SK-N-SH (cell line): ENCODE measurements around the gene EIF2S1. TPM values are rescaled to one million over a fixed set of nuclear protein-coding genes. Genes with fewer than 3 reads are reported as not detected.
"Not testable (repeated sequence)": the region's sequence is repeated elsewhere in the genome, so short reads cannot be mapped to it uniquely, and the experiment has no call there.

Experiments
- CTCF ChIA-PET: fragments of 300-600, 350-600 bp; formaldehyde crosslinking; extraction: SDS; loops from one replicate; lab custom pipeline; 2021; lab: Yijun Ruan, JAX
- POLR2A ChIA-PET: fragments of 350-600 bp; sonication (Branson Sonifier 250); formaldehyde crosslinking; extraction: SDS; loops from one replicate; lab custom pipeline; 2020; ENCODE audit warnings: antibody characterized with exemption, inconsistent platforms; lab: Yijun Ruan, JAX
- DNase-seq: peaks from one replicate; pipeline ENCODE4 v3.0.0; 2012
- H2AFZ ChIP-seq: fragments of 200-600 bp; sonication (generic); 2 replicates; pipeline ENCODE4 v1.8.1; 2016; ENCODE audit warnings: antibody characterized with exemption, mild to moderate bottlenecking, low read depth
- H3F3A ChIP-seq: fragments of 200-600 bp; sonication (generic); replicated peaks from 2 replicates; pipeline ENCODE3; 2016; ENCODE audit warnings: antibody characterized with exemption, mild to moderate bottlenecking; ENCODE audit not compliant: insufficient read depth
- H3K27ac ChIP-seq, 2 experiments: fragments of 200-500 bp in 1 of 2; fragments of 200-600 bp in 1 of 2; sonication (Bioruptor generic) in 1 of 2; sonication (generic), shearing (Covaris generic) in 1 of 2; 2 replicates each; pipeline versions ENCODE4 v1.5.1 to v1.6.1; 2014 to 2016; ENCODE audit warnings: low read depth in 2 of 2, inconsistent platforms in 1 of 2, low read length in 1 of 2, mild to moderate bottlenecking in 1 of 2, mixed read lengths in 1 of 2
- H3K27me3 ChIP-seq: fragments of 200-600 bp; sonication (generic), shearing (Covaris generic); 2 replicates; pipeline ENCODE4 v1.6.1; 2016; ENCODE audit warnings: mixed run types; ENCODE audit not compliant: insufficient read depth
- H3K36me3 ChIP-seq, 2 experiments: fragments of 200-500 bp in 1 of 2; fragments of 200-600 bp in 1 of 2; sonication (Bioruptor generic) in 1 of 2; sonication (generic) in 1 of 2; replicated peaks in 1 of 2; 2 replicates each; pipeline versions ENCODE3 to v1.5.1; 2014 to 2016; ENCODE audit warnings: low read length in 1 of 2, mild to moderate bottlenecking in 1 of 2; ENCODE audit not compliant: insufficient read depth in 2 of 2, control insufficient read depth in 1 of 2
- H3K4me1 ChIP-seq, 2 experiments: fragments of 200-500 bp in 1 of 2; fragments of 200-600 bp in 1 of 2; sonication (Bioruptor generic) in 1 of 2; sonication (generic), shearing (Covaris generic) in 1 of 2; 2 replicates each; pipeline versions ENCODE4 v1.5.1 to v1.6.1; 2014 to 2016; ENCODE audit warnings: low read depth in 1 of 2, low read length in 1 of 2, mixed run types in 1 of 2; ENCODE audit not compliant: insufficient read depth in 2 of 2, control insufficient read depth in 1 of 2
- H3K4me2 ChIP-seq: fragments of 200-600 bp; sonication (generic), shearing (Covaris generic); 2 replicates; pipeline ENCODE4 v1.6.1; 2017; ENCODE audit warnings: mixed run types
- H3K4me3 ChIP-seq, 2 experiments: fragments of 200-500 bp in 1 of 2; fragments of 200-600 bp in 1 of 2; sonication (Bioruptor generic) in 1 of 2; sonication (generic), shearing (Covaris generic) in 1 of 2; 2 replicates each; pipeline versions ENCODE4 v1.5.1 to v1.8.1; 2014 to 2016; ENCODE audit warnings: low read depth in 2 of 2, inconsistent platforms in 1 of 2, low read length in 1 of 2, mild to moderate bottlenecking in 1 of 2, mixed read lengths in 1 of 2, moderate library complexity in 1 of 2
- H3K79me2 ChIP-seq: fragments of 200-600 bp; sonication (generic); 2 replicates; pipeline ENCODE4 v1.8.1; 2017; ENCODE audit warnings: mild to moderate bottlenecking; ENCODE audit not compliant: insufficient read depth
- H3K9ac ChIP-seq: fragments of 200-600 bp; sonication (generic); 2 replicates; pipeline ENCODE4 v1.6.1; 2017; ENCODE audit warnings: mixed run types
- H3K9me2 ChIP-seq: fragments of 200-600 bp; sonication (generic); 2 replicates; pipeline ENCODE4 v1.6.1; 2017; ENCODE audit warnings: mixed run types
- H3K9me3 ChIP-seq: fragments of 200-600 bp; sonication (generic); 2 replicates; pipeline ENCODE4 v1.6.1; 2017; ENCODE audit warnings: mixed run types, mild to moderate bottlenecking, moderate library complexity
- H4K20me1 ChIP-seq: fragments of 200-600 bp; sonication (generic); 2 replicates; pipeline ENCODE4 v1.6.1; 2017; ENCODE audit warnings: mild to moderate bottlenecking, mixed run types; ENCODE audit not compliant: insufficient read depth
- CHD2 ChIP-seq: fragments of 150-350 bp; IDR thresholded peaks from 2 replicates; pipeline ENCODE4 v1.6.1; 2018; ENCODE audit warnings: low read length; ENCODE audit not compliant: partially characterized antibody
- EP300 ChIP-seq, 2 experiments: IDR thresholded peaks; 2 replicates each; pipeline versions ENCODE4 v1.4.0 to v1.6.1; 2012; ENCODE audit warnings: borderline replicate concordance in 1 of 2, low read depth in 1 of 2, low read length in 1 of 2
- FOSL2 ChIP-seq: IDR thresholded peaks from 2 replicates; pipeline ENCODE4 v1.4.0; 2012; ENCODE audit warnings: low read depth, mild to moderate bottlenecking, moderate library complexity, borderline replicate concordance
- GABPA ChIP-seq: IDR thresholded peaks from 2 replicates; pipeline ENCODE4 v1.4.0; 2012; ENCODE audit warnings: low read depth, mild to moderate bottlenecking
- JUND ChIP-seq: IDR thresholded peaks from 2 replicates; pipeline ENCODE4 v1.4.0; 2012
- NRF1 ChIP-seq: IDR thresholded peaks from 2 replicates; pipeline ENCODE4 v1.6.1; 2012; ENCODE audit warnings: low read depth, mild to moderate bottlenecking, low read length
- RCOR1 ChIP-seq: fragments of 150-350 bp; IDR thresholded peaks from 2 replicates; pipeline ENCODE4 v1.6.1; 2017; ENCODE audit warnings: antibody characterized with exemption, low read length
- SIN3A ChIP-seq: IDR thresholded peaks from 2 replicates; pipeline ENCODE4 v1.6.1; 2012; ENCODE audit warnings: low read depth, mild to moderate bottlenecking, low read length, moderate library complexity, borderline replicate concordance
- SMC3 ChIP-seq: IDR thresholded peaks from 2 replicates; pipeline ENCODE4 v1.6.1; 2012; ENCODE audit warnings: low read depth, low read length, improper control_type of control experiment
- TCF12 ChIP-seq: IDR thresholded peaks from 2 replicates; pipeline ENCODE4 v1.4.0; 2012
- WGBS: methylation state at CpG from one replicate; pipeline ENCODE4 v1.1.6; 2017; ENCODE audit warnings: low lambda C conversion rate; 5-methylcytosine and 5-hydroxymethylcytosine counted together
- polyA plus RNA-seq, 3 experiments: library from polyadenylated mRNA; depleted of rRNA; stranded (reverse); fragments of >200 nt; gene quantifications; 2 replicates each; pipeline ENCODE4 v1.2.3, GENCODE V29; 2012

EIF2S1 gene
- polyA plus RNA-seq, 1 of the 3 experiments (the other 2 are of a cell fraction), result 57.2 TPM

GRCh38 chr14:67411820-67412421, 51.8 kb downstream of the EIF2S1 start, which contains the start of gene PLEK2:
Gene PLEK2 (minus strand): TSS chr14:67412165. CDS start chr14:67412059, 106 bp downstream.
- H3K27me3 ChIP-seq, result no peaks in the 10 kb centered on the region
- no peak for TF ChIP-seq SIN3A
- no peak for TF ChIP-seq SMC3
- TF ChIP-seq CHD2, result no peak
- no peak for TF ChIP-seq NRF1
- TF ChIP-seq TCF12, result no peak
- H3K36me3 ChIP-seq, result no peaks in the 10 kb centered on the region
- H3K9me3 ChIP-seq, result no peaks in the 10 kb centered on the region
- POLR2A ChIA-PET, result no interaction called here
- H3K9me2 ChIP-seq, result no peaks in the 10 kb centered on the region
- H3K4me1 ChIP-seq, result peaks cover 7 to 10% of the 10 kb centered on the region in 2 experiments; a peak in 1 of 4 replicates
- H3F3A ChIP-seq, result peaks cover 13% of the 10 kb centered on the region
- 38% methylated on average over 24 of the region's 63 CpGs for WGBS
- peak within 1 kb of the TSS in 1 of 2 experiments; percentile 38; a peak in 3 of 4 replicates for H3K4me3 ChIP-seq
- no peak within 1 kb of the TSS for H3K27ac ChIP-seq
- CTCF ChIA-PET, result interaction anchor here (1.0 to 3.9 kb wide), 4 partner anchors 16 to 160 kb away, joined by 4 to 28 read pairs (median 10); no protein-coding TSS in a partner anchor
- H3K79me2 ChIP-seq, result no peaks in the 10 kb centered on the region
- H4K20me1 ChIP-seq, result no peaks in the 10 kb centered on the region
- no peak within 1 kb of the TSS for H3K9ac ChIP-seq
- DNase-seq, result peak; percentile 60
- H3K4me2 ChIP-seq, result peak within 1 kb of the TSS; percentile 59
- H2AFZ ChIP-seq, result peak within 1 kb of the TSS; percentile 74; the same call in 1 of the 2 replicates

GRCh38 chr14:67413806-67414769, 54.0 kb downstream of the EIF2S1 start:
- TF ChIP-seq FOSL2 (peak; percentile 84), SIN3A (no peak), TCF12 (peak; percentile 34; the same call in 1 of the 2 replicates), GABPA (0 out of 2 replicates have a peak, but pooled peaks have one; percentile 6), JUND (peak; percentile 58), EP300 (IDR thresholded peaks at IDR 0.05; ENCODE audit: borderline replicate concordance in 1 of 2, low read depth in 1 of 2, low read length in 1 of 2) (0 out of 4 replicates have a peak, but pooled peaks of 1 of the 2 experiments have one; percentile 17), RCOR1 (no peak)
- H3K36me3 ChIP-seq, result no peaks in the 10 kb centered on the region
- H3F3A ChIP-seq, result peaks cover 13% of the 10 kb centered on the region
- CTCF ChIA-PET, result interaction anchor here (0.7 to 1.7 kb wide), 6 partner anchors 11 to 157 kb away, joined by 3 to 9 read pairs (median 4); no protein-coding TSS in a partner anchor
- no peak overlapping the region; the same call in 1 of the 2 replicates for H3K9ac ChIP-seq
- peaks cover 7 to 10% of the 10 kb centered on the region in 2 experiments; a peak in 1 of 4 replicates for H3K4me1 ChIP-seq
- H3K9me2 ChIP-seq, result no peaks in the 10 kb centered on the region
- peak overlapping the region; percentile 86 for H2AFZ ChIP-seq
- H3K4me2 ChIP-seq, result peak overlapping the region; percentile 62; the same call in 1 of the 2 replicates
- WGBS, result 28% methylated on average over 3 of the region's 3 CpGs
- no peak for DNase-seq
- H3K27me3 ChIP-seq, result no peaks in the 10 kb centered on the region
- no peaks in the 10 kb centered on the region for H3K9me3 ChIP-seq
- POLR2A ChIA-PET, result no interaction called here
- H3K27ac ChIP-seq, result peak overlapping the region in 1 of 2 experiments; percentile 51; a peak in 2 of 4 replicates
- H4K20me1 ChIP-seq, result no peaks in the 10 kb centered on the region
- H3K79me2 ChIP-seq, result no peaks in the 10 kb centered on the region
- no peak overlapping the region for H3K4me3 ChIP-seq

- H2AFZ ChIP-seq, DNase-seq, H4K20me1 ChIP-seq, H3K9me3 ChIP-seq, H3K36me3 ChIP-seq, H3K9ac ChIP-seq, H3K79me2 ChIP-seq, H3K4me3 ChIP-seq, H3K27ac ChIP-seq, H3K27me3 ChIP-seq, H3K9me2 ChIP-seq, POLR2A ChIA-PET, H3K4me2 ChIP-seq: not testable (repeated sequence)
- Histone ChIP-seq H3F3A (peaks cover 13% of the 10 kb centered on the region), H3K4me1 (peaks cover 7 to 10% of the 10 kb centered on the region in 2 experiments; a peak in 1 of 4 replicates)
- CTCF ChIA-PET, result interaction anchor here (0.9 to 2.4 kb wide), 4 partner anchors 12 to 289 kb away, joined by 3 to 18 read pairs (median 4); no protein-coding TSS in a partner anchor
- WGBS, result 97% methylated on average over 5 of the region's 5 CpGs
These were observed 55.5 kb downstream of the EIF2S1 start for GRCh38 chr14:67415610-67416009.
